ENCODE measurements around the gene PANK3.

DNA sequence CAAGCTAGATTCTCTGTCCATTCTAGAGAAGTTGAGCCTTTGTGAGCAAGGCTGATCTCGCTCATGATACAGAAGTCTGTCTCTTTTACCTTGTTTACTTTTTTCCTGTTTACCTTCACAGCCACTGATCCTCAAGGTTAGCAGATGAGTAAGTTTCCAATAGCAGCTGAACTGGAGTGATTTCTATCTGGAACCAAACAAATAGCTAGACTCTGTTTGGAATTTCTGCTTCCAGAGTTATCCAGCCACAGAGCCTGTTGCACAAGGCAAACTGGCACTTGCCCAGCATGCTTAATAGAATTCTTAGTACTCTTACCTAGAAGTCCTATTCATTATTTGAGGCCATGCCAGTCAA, 12.8 kb upstream of the PANK3 start:
- TF ChIP-seq EZH2 (IDR thresholded peaks at IDR 0.05; ENCODE audit: insufficient read depth, low read length), result no peak
- TF ChIP-seq, protein P1, sequence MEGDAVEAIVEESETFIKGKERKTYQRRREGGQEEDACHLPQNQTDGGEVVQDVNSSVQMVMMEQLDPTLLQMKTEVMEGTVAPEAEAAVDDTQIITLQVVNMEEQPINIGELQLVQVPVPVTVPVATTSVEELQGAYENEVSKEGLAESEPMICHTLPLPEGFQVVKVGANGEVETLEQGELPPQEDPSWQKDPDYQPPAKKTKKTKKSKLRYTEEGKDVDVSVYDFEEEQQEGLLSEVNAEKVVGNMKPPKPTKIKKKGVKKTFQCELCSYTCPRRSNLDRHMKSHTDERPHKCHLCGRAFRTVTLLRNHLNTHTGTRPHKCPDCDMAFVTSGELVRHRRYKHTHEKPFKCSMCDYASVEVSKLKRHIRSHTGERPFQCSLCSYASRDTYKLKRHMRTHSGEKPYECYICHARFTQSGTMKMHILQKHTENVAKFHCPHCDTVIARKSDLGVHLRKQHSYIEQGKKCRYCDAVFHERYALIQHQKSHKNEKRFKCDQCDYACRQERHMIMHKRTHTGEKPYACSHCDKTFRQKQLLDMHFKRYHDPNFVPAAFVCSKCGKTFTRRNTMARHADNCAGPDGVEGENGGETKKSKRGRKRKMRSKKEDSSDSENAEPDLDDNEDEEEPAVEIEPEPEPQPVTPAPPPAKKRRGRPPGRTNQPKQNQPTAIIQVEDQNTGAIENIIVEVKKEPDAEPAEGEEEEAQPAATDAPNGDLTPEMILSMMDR (IDR thresholded peaks at IDR 0.05; ENCODE audit: insufficient read depth, low read depth, low read length), result no peak

Measured in astrocyte (in vitro differentiated cells and primary cell).